Tibial nerve (tissue), 4 donors: ENCODE results near the gene KTI12. TPM values are rescaled to one million over a fixed set of nuclear protein-coding genes. Genes with fewer than 3 reads are reported as not detected.
"Not testable (repeated sequence)": the region's sequence is repeated elsewhere in the genome, so short reads cannot be mapped to it uniquely, and the experiment has no call there.

Experiments
- DNase-seq, 2 donors: peaks; one replicate each; pipeline ENCODE4 v3.0.0-alpha.2; 2019; ENCODE audit warnings: low spot score in 2 of 2
- H3K27ac ChIP-seq, 4 donors: fragments of 200-600 bp; sonication (generic) in 3 of 4; one replicate each; pipeline ENCODE4 v1.5.1; 2017 to 2019; ENCODE audit warnings: mild to moderate bottlenecking in 1 of 4
- H3K27me3 ChIP-seq, 2 donors: fragments of 200-600 bp; sonication (generic) in 1 of 2; one replicate each; pipeline versions ENCODE4 v1.5.1 to v1.6.0; 2017 to 2019
- H3K36me3 ChIP-seq, 3 donors: fragments of 200-600 bp; sonication (generic); one replicate each; pipeline ENCODE4 v1.5.1; 2018 to 2019
- H3K4me1 ChIP-seq, 4 donors: fragments of 200-600 bp; sonication (generic) in 3 of 4; one replicate each; pipeline ENCODE4 v1.5.1; 2017 to 2019
- H3K4me3 ChIP-seq, 4 donors: fragments of 200-600 bp; sonication (generic) in 3 of 4; one replicate each; pipeline ENCODE4 v1.5.1; 2017 to 2019; ENCODE audit warnings: mild to moderate bottlenecking in 1 of 4, moderate library complexity in 1 of 4
- H3K9me3 ChIP-seq, 4 donors: fragments of 200-600 bp; sonication (generic) in 3 of 4; one replicate each; pipeline ENCODE4 v1.5.1; 2017 to 2019
- CTCF ChIP-seq, 5 experiments: fragments of 200-600 bp in 3 of 5; fragments of 450-650 bp in 2 of 5; sonication (generic) in 3 of 5; IDR thresholded peaks; one replicate each; pipeline ENCODE4 v1.5.1; 2016 to 2019; ENCODE audit warnings: antibody characterized with exemption in 5 of 5, mild to moderate bottlenecking in 3 of 5, moderate library complexity in 2 of 5
- EP300 ChIP-seq, 2 donors: sonication (generic); formaldehyde crosslinking; IDR thresholded peaks; one replicate each; pipeline ENCODE4 v1.6.1; 2017; ENCODE audit warnings: antibody characterized with exemption in 2 of 2, mild to moderate bottlenecking in 1 of 2
- POLR2A ChIP-seq, 2 donors: fragments of 450-650 bp; IDR thresholded peaks; one replicate each; pipeline ENCODE4 v1.6.1; 2017; ENCODE audit warnings: antibody characterized with exemption in 2 of 2, mild to moderate bottlenecking in 2 of 2, moderate library complexity in 2 of 2
- WGBS, 2 donors: methylation state at CpG; one replicate each; pipeline ENCODE4 v1.1.5; 2018; 5-methylcytosine and 5-hydroxymethylcytosine counted together
- total RNA-seq, 4 donors: library from RNA; depleted of rRNA; stranded (reverse); fragments of >200 nt; gene quantifications; one replicate each; pipeline ENCODE4 v1.1.0, GENCODE V29; 2016

The KTI12 gene
- 10 to 100 TPM in 2 of 4 donors, 1 to 10 TPM in 2; 9.4 to 21.4 (median 10.7) TPM for total RNA-seq

- Histone ChIP-seq H3K4me1 (peaks cover 0 to 39% (median 16%) of the 10 kb centered on the region in 4 donors), H3K27ac (peak within 1 kb of the TSS; percentile 79 to 89 (median 86)), H3K4me3 (peak within 1 kb of the TSS; percentile 66 to 95 (median 86)), H3K36me3 (peaks cover 0 to 28% (median 3%) of the 10 kb centered on the region in 3 donors), H3K27me3 (no peaks in the 10 kb centered on the region), H3K9me3 (no peaks in the 10 kb centered on the region)
- peak in 1 of 2 donors; percentile 43 for TF ChIP-seq POLR2A (IDR thresholded peaks at IDR 0.05)
- TF ChIP-seq EP300 (IDR thresholded peaks at IDR 0.05): peak in 1 of 2 donors; percentile 88
- TF ChIP-seq CTCF (IDR thresholded peaks at IDR 0.05): peak in 1 of 5 experiments; percentile 20
- 2% methylated on average over 35 to 71 of the region's 78 CpGs for WGBS, 2 donors
- peak; percentile 66 to 75 for DNase-seq
These were observed at the start of gene KTI12 for GRCh38 chr1:52033190-52034049. TSS of gene KTI12 (minus strand) at chr1:52033810. CDS start at chr1:52033761, 49 bp downstream.

GRCh38 chr1:52080014-52080415 is 46.4 kb upstream of the KTI12 start:
- Histone ChIP-seq H3K36me3 (peaks cover 0 to 35% (median 0%) of the 10 kb centered on the region in 3 donors), H3K4me3 (no peak overlapping the region), H3K4me1 (peaks cover 0 to 6% (median 0%) of the 10 kb centered on the region in 4 donors), H3K27me3 (no peaks in the 10 kb centered on the region), H3K9me3 (no peaks in the 10 kb centered on the region), H3K27ac (no peak overlapping the region)
- no peak for DNase-seq
- WGBS, 2 donors: 59 to 64% methylated on average over 3 of the region's 3 CpGs
- no peak for TF ChIP-seq POLR2A (IDR thresholded peaks at IDR 0.05)
- TF ChIP-seq CTCF (IDR thresholded peaks at IDR 0.05): no peak
- no peak for TF ChIP-seq EP300 (IDR thresholded peaks at IDR 0.05)

- not testable (repeated sequence) for DNase-seq, H3K9me3 ChIP-seq, H3K27me3 ChIP-seq, H3K4me3 ChIP-seq, H3K27ac ChIP-seq
- peaks cover 0 to 11% (median 0%) of the 10 kb centered on the region in 4 donors for H3K4me1 ChIP-seq
- 88 to 90% methylated on average over 6 of the region's 6 CpGs for WGBS, 2 donors
- H3K36me3 ChIP-seq: peaks cover 0 to 50% (median 2%) of the 10 kb centered on the region in 3 donors
These were observed 43.7 kb upstream of the KTI12 start for GRCh38 chr1:52077277-52077676.

GRCh38 chr1:52072291-52072690 is 38.7 kb upstream of the KTI12 start:
- Histone ChIP-seq H3K4me1 (peaks cover 0 to 18% (median 0%) of the 10 kb centered on the region in 4 donors), H3K27ac (no peak overlapping the region), H3K9me3 (no peaks in the 10 kb centered on the region), H3K36me3 (peaks cover 0 to 36% (median 2%) of the 10 kb centered on the region in 3 donors), H3K4me3 (no peak overlapping the region), H3K27me3 (no peaks in the 10 kb centered on the region)
- TF ChIP-seq CTCF (IDR thresholded peaks at IDR 0.05): no peak
- TF ChIP-seq EP300 (IDR thresholded peaks at IDR 0.05): no peak
- TF ChIP-seq POLR2A (IDR thresholded peaks at IDR 0.05): no peak
- WGBS, 2 donors: 47 to 52% methylated on average over 6 of the region's 6 CpGs
- no peak for DNase-seq

GRCh38 chr1:52070704-52071103 is 37.1 kb upstream of the KTI12 start:
- Histone ChIP-seq H3K4me3 (no peak overlapping the region), H3K9me3 (no peaks in the 10 kb centered on the region), H3K36me3 (peaks cover 0 to 47% (median 2%) of the 10 kb centered on the region in 3 donors), H3K27me3 (no peaks in the 10 kb centered on the region), H3K4me1 (peaks cover 0 to 18% (median 0%) of the 10 kb centered on the region in 4 donors), H3K27ac (no peak overlapping the region)
- TF ChIP-seq POLR2A (IDR thresholded peaks at IDR 0.05) (no peak), EP300 (IDR thresholded peaks at IDR 0.05) (no peak), CTCF (IDR thresholded peaks at IDR 0.05) (no peak)
- 92 to 97% methylated on average over 4 of the region's 4 CpGs for WGBS, 2 donors
- DNase-seq: no peak
